A549 treated with RU486 at 1 μM for 4 hours (cell line): ENCODE data around the gene AQP4. TPM values are rescaled to one million over a fixed set of nuclear protein-coding genes. Genes with fewer than 3 reads are reported as not detected.

Source experiments
- total RNA-seq: library from RNA; stranded (reverse); fragments of 200-300 nt; extraction: Qiagen RNA extraction; gene quantifications from 5 replicates; pipeline ENCODE4 v1.2.3, GENCODE V29; 2022; ENCODE audit warnings: low read depth

Gene AQP4
- total RNA-seq = not detected in 5 replicates

GRCh38 chr18:26865557-26865956 is at the start of gene AQP4:
Gene AQP4, minus strand, starts transcription at chr18:26865707. Its CDS starts 18 bp downstream, at chr18:26865689.

